ENCODE measurements around the gene MRPS34. TPM values are rescaled to one million over a fixed set of nuclear protein-coding genes. Genes with fewer than 3 reads are reported as not detected.
A peak's percentile ranks its signal among the peaks of the same experiment; 100 is the strongest.

MRPS34 gene
- total and polyA plus RNA-seq, 9 donors: 31.8 to 79.4 (median 53.6) TPM

DNA sequence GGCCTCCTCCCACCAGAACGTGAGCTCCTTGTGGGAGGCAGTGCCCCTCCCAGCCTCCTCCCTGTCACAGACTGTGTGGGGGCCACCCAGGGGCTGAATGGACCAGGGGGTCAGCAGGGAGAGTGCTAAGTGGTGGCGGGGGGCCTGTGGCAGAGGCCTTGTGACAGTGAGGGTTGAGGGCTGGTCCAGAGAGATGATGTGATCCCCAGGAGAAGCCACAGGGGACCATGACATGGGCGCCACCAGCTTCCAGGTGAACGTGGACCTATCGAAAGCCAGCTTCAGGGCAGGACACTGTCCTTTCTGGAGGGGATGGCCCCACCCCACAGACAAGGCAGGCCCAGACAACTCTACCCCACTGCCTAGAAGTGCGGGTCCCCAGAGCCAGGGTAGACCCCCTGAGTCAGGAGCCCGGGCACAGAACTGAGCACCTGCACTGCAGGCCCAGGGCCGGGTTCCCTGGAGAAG is 6.3 kb upstream of the MRPS34 start:
- Histone ChIP-seq H3K4me1 (ENCODE audit: insufficient read depth) (peaks cover 8% of the 10 kb centered on the region), H3K36me3 (no peaks in the 10 kb centered on the region), H3K27ac (no peak overlapping the region), H3K27me3 (no peaks in the 10 kb centered on the region), H3K9me3 (no peaks in the 10 kb centered on the region), H3K4me3 (no peak overlapping the region)
- intact Hi-C loops (cut with DNase I): no loop called here
- 72 to 81% (median 80%) methylated on average over 6 to 8 of the region's 8 CpGs for WGBS, 3 donors
- TF ChIP-seq POLR2A (IDR thresholded peaks at IDR 0.05): no peak
- TF ChIP-seq, protein P1, sequence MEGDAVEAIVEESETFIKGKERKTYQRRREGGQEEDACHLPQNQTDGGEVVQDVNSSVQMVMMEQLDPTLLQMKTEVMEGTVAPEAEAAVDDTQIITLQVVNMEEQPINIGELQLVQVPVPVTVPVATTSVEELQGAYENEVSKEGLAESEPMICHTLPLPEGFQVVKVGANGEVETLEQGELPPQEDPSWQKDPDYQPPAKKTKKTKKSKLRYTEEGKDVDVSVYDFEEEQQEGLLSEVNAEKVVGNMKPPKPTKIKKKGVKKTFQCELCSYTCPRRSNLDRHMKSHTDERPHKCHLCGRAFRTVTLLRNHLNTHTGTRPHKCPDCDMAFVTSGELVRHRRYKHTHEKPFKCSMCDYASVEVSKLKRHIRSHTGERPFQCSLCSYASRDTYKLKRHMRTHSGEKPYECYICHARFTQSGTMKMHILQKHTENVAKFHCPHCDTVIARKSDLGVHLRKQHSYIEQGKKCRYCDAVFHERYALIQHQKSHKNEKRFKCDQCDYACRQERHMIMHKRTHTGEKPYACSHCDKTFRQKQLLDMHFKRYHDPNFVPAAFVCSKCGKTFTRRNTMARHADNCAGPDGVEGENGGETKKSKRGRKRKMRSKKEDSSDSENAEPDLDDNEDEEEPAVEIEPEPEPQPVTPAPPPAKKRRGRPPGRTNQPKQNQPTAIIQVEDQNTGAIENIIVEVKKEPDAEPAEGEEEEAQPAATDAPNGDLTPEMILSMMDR (IDR thresholded peaks at IDR 0.05): no peak
- no peak for TF ChIP-seq EP300 (IDR thresholded peaks at IDR 0.05)
- DNase-seq: peak in 1 of 5 donors; percentile 33

DNA sequence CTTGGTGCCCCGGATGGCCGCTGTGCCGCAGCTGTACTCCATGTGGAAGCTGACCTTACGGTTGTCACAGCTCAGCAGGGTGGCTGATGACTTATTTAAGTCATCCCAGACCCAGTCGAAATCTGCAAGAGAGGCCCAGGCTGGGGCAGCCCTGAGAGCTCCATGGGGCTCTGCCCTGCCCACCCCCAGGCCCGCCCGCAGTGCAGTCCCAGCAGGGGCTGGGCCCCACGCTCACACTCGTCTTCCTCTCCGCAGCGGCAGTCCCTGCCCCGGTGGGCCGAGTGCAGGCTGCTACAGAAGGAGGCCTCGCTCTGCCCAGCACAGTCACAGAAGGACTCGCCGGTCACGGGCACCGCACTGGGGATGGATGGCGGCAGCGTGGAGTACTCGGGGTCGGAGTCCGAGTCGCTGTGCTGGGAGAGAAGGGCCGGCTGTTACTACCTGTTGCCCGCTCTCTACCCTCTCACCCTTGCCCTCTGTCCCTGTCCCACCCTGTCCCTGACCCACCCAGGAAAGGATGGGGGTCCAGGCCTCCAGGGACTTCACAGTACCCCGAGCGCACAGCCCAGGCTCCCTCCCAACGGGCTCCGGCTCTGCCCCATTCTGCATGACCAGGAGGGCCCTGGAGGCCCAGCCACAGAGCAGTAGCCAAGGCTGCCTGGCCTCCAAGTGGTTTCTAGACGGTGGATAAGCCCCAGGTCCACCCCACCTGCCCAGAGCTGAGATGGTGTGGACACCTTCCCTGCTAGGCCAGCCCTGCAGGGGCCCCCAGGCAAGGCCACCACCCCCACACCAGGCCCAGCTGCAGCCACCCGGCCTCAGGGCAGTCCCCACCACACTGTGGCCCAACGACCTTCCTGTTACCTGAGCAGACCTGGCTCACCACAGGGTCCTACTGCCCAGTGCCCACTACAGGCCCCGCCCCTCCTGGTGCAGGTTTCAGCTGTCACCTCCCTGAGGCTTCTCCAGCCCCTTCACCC is 5.6 kb upstream of the MRPS34 start:
- intact Hi-C loops (cut with DNase I): no loop called here
- H3K27me3 ChIP-seq: no peaks in the 10 kb centered on the region
- H3K36me3 ChIP-seq: no peaks in the 10 kb centered on the region
- TF ChIP-seq, protein P1 (IDR thresholded peaks at IDR 0.05): no peak
- no peak for TF ChIP-seq EP300 (IDR thresholded peaks at IDR 0.05)
- TF ChIP-seq POLR2A (IDR thresholded peaks at IDR 0.05): no peak
- WGBS, 3 donors: 81 to 82% (median 81%) methylated on average over 33 to 34 of the region's 34 CpGs
- H3K4me3 ChIP-seq: no peak overlapping the region
- H3K27ac ChIP-seq: no peak overlapping the region
- peaks cover 15% of the 10 kb centered on the region for H3K4me1 ChIP-seq (ENCODE audit: insufficient read depth)
- H3K9me3 ChIP-seq: no peaks in the 10 kb centered on the region
- DNase-seq: peak in 3 of 5 donors; percentile 16 to 43 (median 28)

DNA sequence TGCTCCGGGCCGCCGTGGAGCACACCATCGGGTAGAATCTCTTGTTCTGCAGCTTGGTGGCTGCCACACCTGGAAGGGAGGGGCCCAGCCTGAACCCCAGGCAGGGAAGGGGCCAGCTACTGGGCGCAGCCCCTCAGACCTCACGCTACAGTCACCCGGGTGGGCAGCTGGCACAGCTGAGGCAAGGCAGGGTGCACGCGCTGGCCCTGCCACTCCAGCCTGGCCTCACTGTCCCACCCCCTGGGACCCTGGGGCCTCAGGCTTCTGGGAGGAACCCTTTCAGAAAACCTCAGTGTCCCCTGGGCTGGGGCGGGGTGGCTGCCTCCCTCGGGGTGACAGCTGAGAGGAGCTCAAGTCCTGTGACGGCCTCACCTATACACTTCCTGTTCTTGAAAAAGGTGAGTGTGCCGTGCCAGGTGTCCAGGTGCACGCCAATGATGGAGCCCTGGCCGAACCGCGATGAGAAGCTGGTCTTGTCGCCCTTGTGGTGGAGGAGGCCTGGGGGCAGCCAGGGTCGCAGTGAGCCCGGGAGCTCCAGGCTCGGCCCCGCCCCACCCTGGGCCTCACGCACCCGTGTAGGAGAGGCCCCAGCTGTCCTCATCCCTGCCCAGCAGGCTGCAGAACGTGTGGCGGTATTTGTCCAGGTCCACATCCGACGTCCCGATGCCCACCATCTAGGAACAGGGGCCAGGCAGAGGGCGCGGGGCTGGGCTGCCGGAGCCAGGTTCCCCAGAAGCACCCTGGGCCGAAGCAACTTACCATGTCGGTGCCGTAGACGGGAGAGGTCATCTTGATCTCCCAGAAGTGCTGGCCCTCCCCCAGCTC is 4.7 kb upstream of the MRPS34 start:
- Histone ChIP-seq H3K27me3 (no peaks in the 10 kb centered on the region), H3K4me1 (ENCODE audit: insufficient read depth) (peaks cover 15% of the 10 kb centered on the region), H3K4me3 (no peak overlapping the region), H3K9me3 (no peaks in the 10 kb centered on the region), H3K36me3 (no peaks in the 10 kb centered on the region), H3K27ac (no peak overlapping the region)
- 67 to 78% (median 68%) methylated on average over 28 to 36 of the region's 36 CpGs for WGBS, 3 donors
- intact Hi-C loops (cut with DNase I): no loop called here
- no peak for TF ChIP-seq POLR2A (IDR thresholded peaks at IDR 0.05)
- TF ChIP-seq, protein P1 (IDR thresholded peaks at IDR 0.05): no peak
- TF ChIP-seq EP300 (IDR thresholded peaks at IDR 0.05): no peak
- DNase-seq: peak in 3 of 5 donors; percentile 26 to 47 (median 29)

DNA sequence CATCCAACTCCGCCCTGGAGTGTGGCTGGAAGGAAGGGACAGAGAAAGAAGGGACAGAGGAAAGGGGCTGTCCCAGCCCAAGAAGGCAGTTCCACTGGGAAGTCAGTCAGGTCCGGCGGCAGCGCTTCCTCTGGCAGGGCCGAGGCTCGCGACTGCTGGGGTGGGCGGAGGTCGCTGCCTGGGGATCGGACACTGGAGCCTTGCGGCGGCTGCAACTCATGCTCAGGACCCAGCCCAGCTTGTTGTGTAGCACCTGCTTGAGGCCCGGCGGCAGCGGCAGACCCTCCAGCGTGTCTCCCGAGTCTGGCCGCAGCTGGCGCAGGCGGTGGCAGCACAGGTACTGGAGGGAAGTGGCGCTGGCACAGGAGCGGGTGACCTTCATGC is 4.0 kb upstream of the MRPS34 start:
- intact Hi-C loops (cut with DNase I): no loop called here
- Histone ChIP-seq H3K27me3 (no peaks in the 10 kb centered on the region), H3K4me3 (no peak overlapping the region), H3K36me3 (no peaks in the 10 kb centered on the region), H3K27ac (no peak overlapping the region), H3K9me3 (no peaks in the 10 kb centered on the region), H3K4me1 (ENCODE audit: insufficient read depth) (peaks cover 20% of the 10 kb centered on the region)
- TF ChIP-seq EP300 (IDR thresholded peaks at IDR 0.05): no peak
- no peak for TF ChIP-seq POLR2A (IDR thresholded peaks at IDR 0.05)
- TF ChIP-seq, protein P1 (IDR thresholded peaks at IDR 0.05): no peak
- peak in 1 of 5 donors; percentile 27 for DNase-seq
- 86 to 88% (median 86%) methylated on average over 20 to 22 of the region's 22 CpGs for WGBS, 3 donors
